Measurements from ENCODE around the gene C6orf141. TPM values are rescaled to one million over a fixed set of nuclear protein-coding genes. Genes with fewer than 3 reads are reported as not detected.
"Not testable (repeated sequence)": the region's sequence is repeated elsewhere in the genome, so short reads cannot be mapped to it uniquely, and the experiment has no call there.

Gene C6orf141
- total and polyA plus RNA-seq, 5 experiments from 2014 or later, result not detected

DNA sequence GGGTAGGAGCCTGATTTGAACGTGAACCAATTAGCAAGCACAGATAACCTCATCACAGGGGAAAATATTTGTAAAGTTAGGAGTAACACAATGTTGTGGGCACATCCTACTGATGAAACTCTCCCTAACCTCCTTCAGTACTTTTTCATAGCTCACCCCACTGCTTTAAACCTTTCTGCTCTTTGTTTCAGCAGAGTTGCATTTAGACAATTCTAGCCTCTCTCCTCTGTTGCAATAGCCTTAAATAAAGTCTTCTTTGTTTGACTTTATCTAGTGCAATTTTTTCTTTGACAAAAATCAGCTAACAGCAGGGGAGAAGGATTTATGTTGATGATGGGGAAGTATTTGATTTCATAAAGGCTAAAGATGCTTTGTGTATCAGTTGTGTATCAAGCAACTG lies 14.1 kb downstream of the C6orf141 start:
- H3K27me3 Mint-ChIP-seq, result peaks cover 6 to 16% (median 14%) of the 10 kb centered on the region in 5 donors
- H3K9me3 Mint-ChIP-seq, result peaks cover 0 to 5% (median 0%) of the 10 kb centered on the region in 9 donors
- H3K36me3 Mint-ChIP-seq, result no peaks in the 10 kb centered on the region
- POLR2A ChIA-PET, result no interaction called here
- ATAC-seq (no peak), DNase-seq (no peak)
- H3K4me1 Mint-ChIP-seq, result no peaks in the 10 kb centered on the region
- H3K27ac Mint-ChIP-seq, result no peak overlapping the region
- no peak overlapping the region for H3K4me3 Mint-ChIP-seq

- ATAC-seq, result no peak
- Mint-ChIP-seq H3K27me3 (peaks cover 6 to 21% (median 14%) of the 10 kb centered on the region in 5 donors), H3K9me3 (peaks cover 0 to 5% (median 0%) of the 10 kb centered on the region in 9 donors), H3K4me1 (no peaks in the 10 kb centered on the region), H3K27ac (no peak overlapping the region), H3K36me3 (no peaks in the 10 kb centered on the region), H3K4me3 (no peak overlapping the region)
- DNase-seq, result no peak
- POLR2A ChIA-PET, result no interaction called here
Measured at GRCh38 chr6:49565261-49565660, 14.8 kb downstream of the C6orf141 start.

DNA sequence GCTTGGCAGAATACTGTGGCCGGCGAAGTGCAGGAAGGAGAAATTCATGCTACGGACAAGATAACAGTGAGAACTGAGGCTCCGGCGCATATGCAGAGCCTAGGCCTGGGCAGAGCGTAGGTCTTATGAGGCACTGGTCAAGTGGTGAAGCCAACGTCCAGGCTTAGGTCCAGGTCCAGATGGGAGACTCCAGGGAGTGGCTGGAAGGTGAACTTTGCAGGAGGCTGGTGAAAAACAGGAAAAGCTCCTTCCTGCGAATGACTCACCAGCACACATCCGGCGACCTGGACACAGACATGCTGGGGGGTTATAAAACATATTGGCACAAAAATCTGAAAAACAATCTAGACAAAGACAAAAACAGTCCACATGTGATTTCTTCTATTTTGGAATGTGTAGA lies 15.4 kb downstream of the C6orf141 start:
- peaks cover 5 to 19% (median 14%) of the 10 kb centered on the region in 5 donors for H3K27me3 Mint-ChIP-seq
- H3K36me3 Mint-ChIP-seq, result no peaks in the 10 kb centered on the region
- peaks cover 0 to 5% (median 0%) of the 10 kb centered on the region in 9 donors for H3K9me3 Mint-ChIP-seq
- H3K27ac Mint-ChIP-seq, result no peak overlapping the region
- POLR2A ChIA-PET, result no interaction called here
- ATAC-seq (no peak), DNase-seq (no peak)
- no peak overlapping the region for H3K4me3 Mint-ChIP-seq
- no peaks in the 10 kb centered on the region for H3K4me1 Mint-ChIP-seq

DNA sequence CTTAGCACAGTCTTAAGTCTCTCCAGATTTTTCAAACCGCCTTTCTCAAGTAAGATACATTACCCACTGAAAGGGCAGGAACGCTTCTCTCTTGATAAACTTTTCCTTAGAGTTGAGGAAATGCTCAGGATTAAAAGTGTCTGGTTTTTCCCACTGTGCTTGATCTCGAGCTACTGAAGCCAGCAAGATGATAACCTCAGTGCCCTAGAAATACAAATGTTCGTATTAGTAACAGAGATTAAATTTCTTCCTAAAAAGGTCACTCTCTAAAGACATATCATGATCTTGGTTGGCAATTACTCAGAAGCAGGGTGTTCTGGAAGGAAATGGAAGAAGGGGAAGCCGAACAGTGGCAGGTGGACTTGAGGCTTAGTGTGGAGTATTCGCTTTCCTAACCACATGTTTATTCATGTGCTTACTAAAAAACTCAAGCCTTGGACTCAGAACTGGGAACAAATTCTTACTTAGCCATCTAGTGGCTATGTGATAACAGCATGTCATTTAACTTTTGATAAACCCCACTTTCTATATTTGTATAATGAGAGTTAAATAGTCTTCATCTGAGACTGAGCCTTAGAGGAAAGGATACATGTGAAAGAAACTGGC lies 20.1 kb downstream of the C6orf141 start:
- no peaks in the 10 kb centered on the region for H3K36me3 Mint-ChIP-seq
- peaks cover 0 to 15% (median 3%) of the 10 kb centered on the region in 5 donors for H3K27me3 Mint-ChIP-seq
- no peak for DNase-seq
- H3K4me1 Mint-ChIP-seq, result no peaks in the 10 kb centered on the region
- no peak overlapping the region for H3K27ac Mint-ChIP-seq
- H3K9me3 Mint-ChIP-seq, result no peaks in the 10 kb centered on the region
- no peak overlapping the region for H3K4me3 Mint-ChIP-seq
- POLR2A ChIA-PET, result no interaction called here
- ATAC-seq, result no peak

- peaks cover 0 to 2% (median 0%) of the 10 kb centered on the region in 9 donors for H3K9me3 Mint-ChIP-seq
- POLR2A ChIA-PET, result no interaction called here
- no peak overlapping the region for H3K4me3 Mint-ChIP-seq
- ATAC-seq, result no peak
- H3K27ac Mint-ChIP-seq, result no peak overlapping the region
- DNase-seq, result no peak
- H3K4me1 Mint-ChIP-seq, result no peaks in the 10 kb centered on the region
- H3K36me3 Mint-ChIP-seq, result no peaks in the 10 kb centered on the region
- H3K27me3 Mint-ChIP-seq, result peaks cover 0 to 5% (median 1%) of the 10 kb centered on the region in 5 donors
Measured at GRCh38 chr6:49576618-49577017, 26.1 kb downstream of the C6orf141 start.

- POLR2A ChIA-PET, result no interaction called here
- Mint-ChIP-seq H3K27ac (no peak overlapping the region), H3K9me3 (peaks cover 0 to 2% (median 0%) of the 10 kb centered on the region in 9 donors), H3K4me1 (no peaks in the 10 kb centered on the region), H3K27me3 (peaks cover 0 to 8% (median 1%) of the 10 kb centered on the region in 5 donors), H3K36me3 (no peaks in the 10 kb centered on the region), H3K4me3 (no peak overlapping the region)
- no peak for DNase-seq
- no peak for ATAC-seq
Measured at GRCh38 chr6:49579649-49580048, 29.2 kb downstream of the C6orf141 start.

DNA sequence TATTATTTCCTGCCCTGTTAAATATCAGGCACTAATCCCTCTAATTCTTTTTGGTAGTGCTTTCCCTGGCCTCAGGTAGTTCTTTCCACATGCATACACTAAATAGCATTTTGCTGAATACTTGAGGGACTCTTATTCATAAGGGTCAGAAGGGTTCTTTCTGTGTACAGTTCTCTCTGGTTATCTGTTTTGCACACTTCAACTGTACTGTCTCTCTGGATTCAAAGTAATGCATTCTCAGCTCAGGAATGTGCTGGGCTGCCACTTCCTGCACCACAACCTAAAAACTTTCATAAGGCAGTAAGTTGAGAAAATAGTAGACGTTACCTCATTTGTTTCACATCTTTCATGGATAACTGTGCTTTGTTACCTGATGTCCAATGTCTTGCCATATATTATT lies 32.1 kb downstream of the C6orf141 start:
- no peak overlapping the region for H3K27ac Mint-ChIP-seq
- H3K4me1 Mint-ChIP-seq, result no peaks in the 10 kb centered on the region
- H3K36me3 Mint-ChIP-seq, result no peaks in the 10 kb centered on the region
- DNase-seq, result no peak
- H3K4me3 Mint-ChIP-seq, result no peak overlapping the region
- POLR2A ChIA-PET, result no interaction called here
- peaks cover 0 to 8% (median 1%) of the 10 kb centered on the region in 5 donors for H3K27me3 Mint-ChIP-seq
- no peak for ATAC-seq
- H3K9me3 Mint-ChIP-seq, result peaks cover 0 to 1% (median 0%) of the 10 kb centered on the region in 9 donors

- DNase-seq, ATAC-seq, H3K27me3 Mint-ChIP-seq, H3K27ac Mint-ChIP-seq, POLR2A ChIA-PET, H3K36me3 Mint-ChIP-seq, H3K4me1 Mint-ChIP-seq, H3K9me3 Mint-ChIP-seq, H3K4me3 Mint-ChIP-seq: not testable (repeated sequence)
Measured at GRCh38 chr6:49587262-49587661, 36.8 kb downstream of the C6orf141 start.

Other genes with a start within 250 kb of the C6orf141 start
- 10 to 100 TPM; 12.3 to 14.1 TPM for gene MMUT, start 87.4 kb upstream of the C6orf141 start, total RNA-seq
- gene MMUT, start 87.4 kb upstream of the C6orf141 start, polyA plus RNA-seq, result 10 to 100 TPM in 1 of 3 donors, 1 to 10 TPM in 2; 9.1 to 11.3 (median 9.5) TPM
- 1 to 10 TPM; 5.2 to 5.4 TPM for gene CENPQ, start 87.3 kb upstream of the C6orf141 start, total RNA-seq
- 1 to 10 TPM; 3.6 to 6.1 (median 4.9) TPM for gene CENPQ, start 87.3 kb upstream of the C6orf141 start, polyA plus RNA-seq
- not detected for gene GLYATL3, start 50.7 kb upstream of the C6orf141 start, total RNA-seq
- not detected for gene GLYATL3, start 50.7 kb upstream of the C6orf141 start, polyA plus RNA-seq
- gene RHAG, start 86.2 kb downstream of the C6orf141 start, total RNA-seq, result not detected
- not detected for gene RHAG, start 86.2 kb downstream of the C6orf141 start, polyA plus RNA-seq
- gene CRISP2, start 162.9 kb downstream of the C6orf141 start, total RNA-seq, result not detected
- gene CRISP2, start 162.9 kb downstream of the C6orf141 start, polyA plus RNA-seq, result not detected
- gene CRISP3, start 193.7 kb downstream of the C6orf141 start, total RNA-seq, result not detected
- not detected for gene CRISP3, start 193.7 kb downstream of the C6orf141 start, polyA plus RNA-seq
- gene PGK2, start 236.6 kb downstream of the C6orf141 start, total RNA-seq, result not detected
- gene PGK2, start 236.6 kb downstream of the C6orf141 start, polyA plus RNA-seq, result not detected